OCI-LY1 (cell line): ENCODE results near the gene TREML4.

Experiments used
- H2AFZ ChIP-seq: fragments of 200-600 bp; sonication (generic), shearing (Covaris generic); 2 replicates; pipeline ENCODE4 v1.6.0; 2014; ENCODE audit warnings: antibody characterized with exemption, mild to moderate bottlenecking, low read length
- H3F3A ChIP-seq: fragments of 200-600 bp; sonication (generic), shearing (Covaris generic); 2 replicates; pipeline ENCODE4 v1.6.0; 2014; ENCODE audit warnings: mild to moderate bottlenecking, antibody characterized with exemption, low read length, moderate library complexity; ENCODE audit not compliant: insufficient read depth
- H3K27ac ChIP-seq: fragments of 200-600 bp; sonication (generic); 2 replicates; pipeline ENCODE4 v1.5.1; 2014; ENCODE audit warnings: low read length, mixed run types, mild to moderate bottlenecking, low read depth; ENCODE audit not compliant: poor library complexity, severe bottlenecking
- H3K27me3 ChIP-seq: fragments of 200-600 bp; sonication (generic); 2 replicates; pipeline ENCODE4 v1.6.0; 2014; ENCODE audit warnings: antibody characterized with exemption, mild to moderate bottlenecking, low read length, moderate library complexity; ENCODE audit not compliant: insufficient read depth
- H3K36me3 ChIP-seq: fragments of 200-600 bp; sonication (generic); 2 replicates; pipeline ENCODE4 v1.6.1; 2014; ENCODE audit warnings: mild to moderate bottlenecking, antibody characterized with exemption, low read length, moderate library complexity, mixed read lengths; ENCODE audit not compliant: insufficient read depth
- H3K4me1 ChIP-seq: fragments of 200-600 bp; sonication (generic); 2 replicates; pipeline ENCODE4 v1.5.1; 2014; ENCODE audit warnings: mild to moderate bottlenecking, low read length, moderate library complexity; ENCODE audit not compliant: insufficient read depth, severe bottlenecking
- H3K4me2 ChIP-seq: fragments of 200-600 bp; sonication (generic), shearing (Covaris generic); 2 replicates; pipeline ENCODE4 v1.6.1; 2014; ENCODE audit warnings: low read length
- H3K4me3 ChIP-seq: fragments of 200-600 bp; sonication (generic); 2 replicates; pipeline ENCODE4 v1.5.1; 2014; ENCODE audit warnings: low read length, low read depth, mild to moderate bottlenecking, mixed read lengths; ENCODE audit not compliant: poor library complexity, severe bottlenecking
- H3K79me2 ChIP-seq: fragments of 200-600 bp; shearing (Covaris generic); 2 replicates; pipeline ENCODE4 v1.6.1; 2016; ENCODE audit warnings: mixed run types, low read length, mixed read lengths; ENCODE audit not compliant: insufficient read depth
- H3K9ac ChIP-seq: fragments of 200-600 bp; sonication (generic), shearing (Covaris generic); 2 replicates; pipeline ENCODE4 v1.6.1; 2014; ENCODE audit warnings: mild to moderate bottlenecking, low read length, mixed read lengths
- H3K9me2 ChIP-seq: fragments of 200-600 bp; sonication (generic), shearing (Covaris generic); 2 replicates; pipeline ENCODE4 v1.6.1; 2014; ENCODE audit warnings: low read depth, mild to moderate bottlenecking, low read length, mixed read lengths
- H3K9me3 ChIP-seq: fragments of 200-600 bp; shearing (Covaris generic); 2 replicates; pipeline ENCODE4 v1.6.1; 2014; ENCODE audit warnings: low read length, mixed read lengths
- H4K20me1 ChIP-seq: fragments of 200-600 bp; sonication (generic), shearing (Covaris generic); 2 replicates; pipeline ENCODE4 v1.6.0; 2016; ENCODE audit warnings: mild to moderate bottlenecking, low read length; ENCODE audit not compliant: insufficient read depth
- EZH2 ChIP-seq: fragments of 200-600 bp; sonication (generic), shearing (Covaris generic); IDR thresholded peaks from 2 replicates; pipeline ENCODE4 v1.8.0; 2017; ENCODE audit warnings: borderline replicate concordance, mixed run types, mild to moderate bottlenecking, antibody characterized with exemption, low read length, moderate library complexity, mixed read lengths
- TF ChIP-seq, protein P1 (sequence below): fragments of 200-600 bp; sonication (generic), shearing (Covaris generic); IDR thresholded peaks from 2 replicates; pipeline ENCODE4 v1.5.1; 2017; ENCODE audit warnings: mild to moderate bottlenecking, antibody characterized with exemption, low read length, moderate library complexity, mixed read lengths

Gene TREML4

DNA sequence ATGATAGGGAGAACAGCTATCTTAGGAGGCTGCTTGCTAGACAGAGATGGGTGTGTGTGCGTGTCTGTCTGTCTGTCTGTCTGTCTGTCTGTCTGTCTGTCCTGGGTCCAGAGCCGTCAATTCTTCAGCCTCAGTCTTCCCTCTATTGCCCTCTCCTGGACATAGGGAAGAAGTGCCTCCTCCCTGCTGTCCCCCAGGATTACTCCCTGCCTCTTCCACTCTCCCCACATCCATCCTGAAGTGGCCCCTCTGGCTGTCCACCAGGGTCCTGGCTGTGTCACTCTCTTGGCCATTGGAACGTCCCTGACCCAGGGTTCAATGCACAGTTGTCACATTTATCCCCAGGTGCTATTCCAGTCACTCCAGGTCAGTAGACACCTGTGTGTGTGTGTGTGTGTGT, 37.4 kb upstream of the TREML4 start:
- Histone ChIP-seq H3K4me1 (no peaks in the 10 kb centered on the region), H3F3A (no peaks in the 10 kb centered on the region), H4K20me1 (no peaks in the 10 kb centered on the region), H3K27ac (no peak overlapping the region), H3K79me2 (no peaks in the 10 kb centered on the region), H3K4me3 (no peak overlapping the region), H3K9ac (no peak overlapping the region), H3K9me2 (no peaks in the 10 kb centered on the region), H3K4me2 (no peak overlapping the region), H3K36me3 (no peaks in the 10 kb centered on the region), H2AFZ (no peak overlapping the region), H3K27me3 (no peaks in the 10 kb centered on the region; the same call in 1 of the 2 replicates), H3K9me3 (peaks cover 3% of the 10 kb centered on the region; the same call in 1 of the 2 replicates)
- no peak for TF ChIP-seq EZH2
- TF ChIP-seq, protein P1, sequence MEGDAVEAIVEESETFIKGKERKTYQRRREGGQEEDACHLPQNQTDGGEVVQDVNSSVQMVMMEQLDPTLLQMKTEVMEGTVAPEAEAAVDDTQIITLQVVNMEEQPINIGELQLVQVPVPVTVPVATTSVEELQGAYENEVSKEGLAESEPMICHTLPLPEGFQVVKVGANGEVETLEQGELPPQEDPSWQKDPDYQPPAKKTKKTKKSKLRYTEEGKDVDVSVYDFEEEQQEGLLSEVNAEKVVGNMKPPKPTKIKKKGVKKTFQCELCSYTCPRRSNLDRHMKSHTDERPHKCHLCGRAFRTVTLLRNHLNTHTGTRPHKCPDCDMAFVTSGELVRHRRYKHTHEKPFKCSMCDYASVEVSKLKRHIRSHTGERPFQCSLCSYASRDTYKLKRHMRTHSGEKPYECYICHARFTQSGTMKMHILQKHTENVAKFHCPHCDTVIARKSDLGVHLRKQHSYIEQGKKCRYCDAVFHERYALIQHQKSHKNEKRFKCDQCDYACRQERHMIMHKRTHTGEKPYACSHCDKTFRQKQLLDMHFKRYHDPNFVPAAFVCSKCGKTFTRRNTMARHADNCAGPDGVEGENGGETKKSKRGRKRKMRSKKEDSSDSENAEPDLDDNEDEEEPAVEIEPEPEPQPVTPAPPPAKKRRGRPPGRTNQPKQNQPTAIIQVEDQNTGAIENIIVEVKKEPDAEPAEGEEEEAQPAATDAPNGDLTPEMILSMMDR = no peak

GRCh38 chr6:41191569-41191968, 36.6 kb upstream of the TREML4 start:
- Histone ChIP-seq H3K9me3 (peaks cover 3% of the 10 kb centered on the region; the same call in 1 of the 2 replicates), H3K9ac (no peak overlapping the region), H3K27me3 (no peaks in the 10 kb centered on the region; the same call in 1 of the 2 replicates), H4K20me1 (no peaks in the 10 kb centered on the region), H3K27ac (no peak overlapping the region), H2AFZ (no peak overlapping the region), H3K4me3 (no peak overlapping the region), H3F3A (no peaks in the 10 kb centered on the region), H3K79me2 (no peaks in the 10 kb centered on the region), H3K4me1 (no peaks in the 10 kb centered on the region), H3K4me2 (no peak overlapping the region), H3K36me3 (no peaks in the 10 kb centered on the region), H3K9me2 (no peaks in the 10 kb centered on the region)
- no peak for TF ChIP-seq EZH2
- TF ChIP-seq, protein P1 = peak; percentile 68

DNA sequence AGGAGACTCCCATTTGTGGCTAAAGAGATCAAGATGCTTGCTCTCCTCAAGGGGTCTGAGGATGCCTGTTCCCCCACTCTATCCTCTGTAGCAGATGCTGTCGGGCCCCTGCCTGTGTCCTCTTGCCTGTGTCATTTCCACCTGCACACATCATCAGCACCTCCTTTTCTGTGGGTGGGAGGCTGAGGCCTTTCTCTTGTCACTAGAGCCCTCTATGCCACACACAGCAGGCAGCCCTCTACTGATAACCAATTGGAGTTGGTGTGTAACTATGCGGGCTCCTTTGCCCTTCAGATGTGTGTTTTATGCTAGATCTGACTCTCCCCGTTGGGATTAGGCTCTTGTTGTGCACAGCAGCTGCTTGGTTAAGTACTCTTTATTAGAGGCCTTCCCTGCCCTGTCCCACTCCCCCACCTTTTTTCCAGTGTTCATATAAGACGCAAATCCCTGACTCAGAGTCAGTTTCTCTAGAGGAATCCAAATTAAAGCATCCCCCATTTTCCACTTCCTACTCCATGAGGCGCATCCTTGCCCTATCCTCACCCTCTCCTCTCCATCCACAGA, 34.9 kb upstream of the TREML4 start:
- Histone ChIP-seq H3F3A (no peaks in the 10 kb centered on the region), H4K20me1 (no peaks in the 10 kb centered on the region), H3K27ac (no peak overlapping the region), H2AFZ (no peak overlapping the region), H3K4me2 (no peak overlapping the region), H3K79me2 (no peaks in the 10 kb centered on the region), H3K36me3 (no peaks in the 10 kb centered on the region), H3K9me3 (peaks cover 3% of the 10 kb centered on the region; the same call in 1 of the 2 replicates), H3K4me3 (no peak overlapping the region), H3K27me3 (no peaks in the 10 kb centered on the region; the same call in 1 of the 2 replicates), H3K9me2 (no peaks in the 10 kb centered on the region), H3K9ac (no peak overlapping the region), H3K4me1 (no peaks in the 10 kb centered on the region)
- TF ChIP-seq EZH2 = no peak
- TF ChIP-seq, protein P1 = no peak
